H1 (cell line): ENCODE data around the gene ZNF526. TPM values are rescaled to one million over a fixed set of nuclear protein-coding genes. Genes with fewer than 3 reads are reported as not detected.

Experiments
- CTCF ChIA-PET: fragments of 300-600 bp; sonication (Branson Sonifier 250); formaldehyde crosslinking; loops from one replicate; lab custom pipeline; 2021; ENCODE audit not compliant: partially characterized antibody; lab: Charles Lee
- POLR2A ChIA-PET: fragments of 300-600 bp; sonication (Branson Sonifier 250); formaldehyde crosslinking; loops from one replicate; lab custom pipeline; 2021; ENCODE audit warnings: inconsistent platforms; ENCODE audit not compliant: partially characterized antibody; lab: Charles Lee
- DNase-seq, 2 experiments: peaks; one replicate each; pipeline versions ENCODE4 v3.0.0 to v3.0.0-alpha.2; 2010 to 2022; ENCODE audit warnings: low spot score in 2 of 2, low read depth in 1 of 2, mixed read lengths in 1 of 2
- FAIRE-seq: peaks from 2 replicates; lab custom pipeline; 2011; peaks lifted over from hg19 to GRCh38; lab: Jason Lieb, UNC
- H2AFZ ChIP-seq: 2 replicates; pipeline ENCODE4 v1.8.1; 2012; ENCODE audit warnings: low read length, inconsistent platforms
- H2AK5ac ChIP-seq: 2 replicates; pipeline ENCODE4 v1.6.1; 2013; ENCODE audit warnings: low read depth, low read length
- H2BK120ac ChIP-seq: replicated peaks from 2 replicates; pipeline ENCODE3; 2013; ENCODE audit warnings: low read depth, low read length, inconsistent platforms
- H2BK12ac ChIP-seq: 2 replicates; pipeline ENCODE4 v1.6.1; 2013; ENCODE audit warnings: low read depth, low read length
- H2BK15ac ChIP-seq: 2 replicates; pipeline ENCODE4 v1.6.1; 2013; ENCODE audit warnings: low read length
- H2BK20ac ChIP-seq: 2 replicates; pipeline ENCODE4 v1.6.1; 2013; ENCODE audit warnings: low read length
- H2BK5ac ChIP-seq: 2 replicates; pipeline ENCODE4 v1.6.1; 2013; ENCODE audit warnings: low read depth, low read length
- H3K14ac ChIP-seq: 2 replicates; pipeline ENCODE4 v1.6.1; 2013; ENCODE audit warnings: inconsistent platforms; ENCODE audit not compliant: insufficient read length
- H3K18ac ChIP-seq: 2 replicates; pipeline ENCODE4 v1.6.1; 2013; ENCODE audit warnings: low read length; ENCODE audit errors: extremely low read depth
- H3K23ac ChIP-seq: 2 replicates; pipeline ENCODE4 v1.6.1; 2013; ENCODE audit warnings: inconsistent platforms; ENCODE audit not compliant: insufficient read length
- H3K23me2 ChIP-seq: 2 replicates; pipeline ENCODE4 v1.6.1; 2013; ENCODE audit warnings: low read depth, low read length
- H3K27ac ChIP-seq: 2 replicates; pipeline ENCODE4 v1.6.1; 2011; ENCODE audit warnings: low read depth, low read length, inconsistent platforms
- H3K27me3 ChIP-seq, 4 experiments: replicated peaks in 1 of 4; 1 replicate in 1 of 4; 2 replicates in 3 of 4; pipeline versions ENCODE4 v1.6.1 to v1.8.1; 2011 to 2013; ENCODE audit warnings: low read length in 3 of 4, mild to moderate bottlenecking in 3 of 4, inconsistent platforms in 2 of 4, mixed read lengths in 2 of 4, moderate library complexity in 1 of 4; ENCODE audit not compliant: control insufficient read depth in 3 of 4, insufficient read depth in 3 of 4; ENCODE audit errors: extremely low read depth in 1 of 4
- H3K36me3 ChIP-seq, 4 experiments: 2 replicates each; pipeline versions ENCODE4 v1.6.1 to v1.8.1; 2011 to 2013; ENCODE audit warnings: mild to moderate bottlenecking in 4 of 4, low read length in 3 of 4, moderate library complexity in 2 of 4, control low read depth in 1 of 4, inconsistent platforms in 1 of 4; ENCODE audit not compliant: insufficient read depth in 4 of 4, control insufficient read depth in 2 of 4
- H3K4ac ChIP-seq: replicated peaks from 2 replicates; pipeline ENCODE3; 2013; ENCODE audit warnings: low read length, low read depth, mixed read lengths, inconsistent platforms; ENCODE audit not compliant: insufficient read length
- H3K4me1 ChIP-seq, 4 experiments: replicated peaks in 1 of 4; 1 replicate in 1 of 4; 2 replicates in 3 of 4; pipeline versions ENCODE4 v1.6.1 to v1.8.1; 2011 to 2013; ENCODE audit warnings: low read length in 3 of 4, inconsistent platforms in 2 of 4, mixed read lengths in 1 of 4; ENCODE audit not compliant: insufficient read depth in 4 of 4, control insufficient read depth in 3 of 4
- H3K4me2 ChIP-seq, 2 experiments: 2 replicates each; pipeline versions ENCODE4 v1.6.1 to v1.8.1; 2011 to 2013; ENCODE audit warnings: low read depth in 2 of 2, low read length in 2 of 2, control low read depth in 1 of 2, inconsistent platforms in 1 of 2, mild to moderate bottlenecking in 1 of 2; ENCODE audit not compliant: insufficient read depth in 1 of 2
- H3K4me3 ChIP-seq, 4 experiments: fragments of 200-600, 300-600 bp in 1 of 4; sonication (generic), shearing (Covaris generic), sonication (Bioruptor Twin) in 1 of 4; 2 replicates each; pipeline versions ENCODE4 v1.5.1 to v1.8.1; 2011 to 2016; ENCODE audit warnings: low read length in 4 of 4, low read depth in 3 of 4, control low read depth in 2 of 4, inconsistent platforms in 2 of 4, mild to moderate bottlenecking in 2 of 4, mixed read lengths in 1 of 4, moderate library complexity in 1 of 4; ENCODE audit not compliant: insufficient read depth in 2 of 4; ENCODE audit errors: extremely low read depth in 1 of 4
- H3K56ac ChIP-seq: replicated peaks from 2 replicates; pipeline ENCODE3; 2013; ENCODE audit warnings: low read depth, mild to moderate bottlenecking, mixed read lengths, low read length, inconsistent platforms; ENCODE audit not compliant: insufficient read length
- H3K79me1 ChIP-seq: 2 replicates; pipeline ENCODE4 v1.6.1; 2013; ENCODE audit warnings: low read depth, low read length, control low read depth
- H3K79me2 ChIP-seq, 2 experiments: 2 replicates each; pipeline versions ENCODE4 v1.6.1 to v1.8.1; 2012 to 2013; ENCODE audit warnings: low read length in 2 of 2, mild to moderate bottlenecking in 2 of 2, inconsistent platforms in 1 of 2; ENCODE audit not compliant: insufficient read depth in 2 of 2, control insufficient read depth in 1 of 2
- H3K9ac ChIP-seq, 4 experiments: replicated peaks in 1 of 4; 1 replicate in 1 of 4; 2 replicates in 3 of 4; pipeline versions ENCODE4 v1.6.1 to v1.8.1; 2011 to 2013; ENCODE audit warnings: low read depth in 3 of 4, low read length in 3 of 4, control low read depth in 2 of 4, mild to moderate bottlenecking in 2 of 4, moderate library complexity in 2 of 4, inconsistent platforms in 1 of 4; ENCODE audit errors: extremely low read depth in 1 of 4
- H3K9me3 ChIP-seq, 2 experiments: 2 replicates each; pipeline versions ENCODE4 v1.6.1 to v1.8.1; 2012 to 2013; ENCODE audit warnings: mild to moderate bottlenecking in 2 of 2, moderate library complexity in 2 of 2, control low read depth in 1 of 2, inconsistent platforms in 1 of 2, low read depth in 1 of 2, low read length in 1 of 2, mixed read lengths in 1 of 2; ENCODE audit not compliant: insufficient read depth in 2 of 2
- H4K20me1 ChIP-seq, 2 experiments: replicated peaks in 1 of 2; 2 replicates each; pipeline versions ENCODE3 to v1.8.1; 2011 to 2013; ENCODE audit warnings: inconsistent platforms in 2 of 2, low read length in 2 of 2, mild to moderate bottlenecking in 1 of 2; ENCODE audit not compliant: insufficient read depth in 2 of 2, control insufficient read depth in 1 of 2
- H4K5ac ChIP-seq: 2 replicates; pipeline ENCODE4 v1.6.1; 2013; ENCODE audit warnings: low read length, low read depth, mixed read lengths, inconsistent platforms; ENCODE audit not compliant: insufficient read length
- H4K8ac ChIP-seq: 2 replicates; pipeline ENCODE4 v1.8.0; 2013; ENCODE audit warnings: mild to moderate bottlenecking, moderate library complexity, low read length, inconsistent platforms; ENCODE audit not compliant: insufficient read depth; ENCODE audit errors: extremely low read depth
- H4K91ac ChIP-seq: replicated peaks from 2 replicates; pipeline ENCODE3; 2013; ENCODE audit warnings: low read length, mixed read lengths, inconsistent platforms; ENCODE audit not compliant: insufficient read length
- CBX8 ChIP-seq: fragments of 300-800, 300-1000 bp; sonication (generic); IDR thresholded peaks from 2 replicates; pipeline ENCODE4 v1.7.1; 2016; ENCODE audit warnings: low read depth, low read length, borderline replicate concordance
- CTBP2 ChIP-seq: IDR thresholded peaks from 2 replicates; pipeline ENCODE4 v1.7.0; 2011; ENCODE audit warnings: borderline replicate concordance, mild to moderate bottlenecking, moderate library complexity, mixed read lengths, low read length; ENCODE audit not compliant: insufficient read depth, insufficient read length
- EP300 ChIP-seq, 2 experiments: IDR thresholded peaks; 1 replicate in 1 of 2; 2 replicates in 1 of 2; pipeline ENCODE4 v1.6.1; 2011 to 2012; ENCODE audit warnings: low read depth in 2 of 2, low read length in 2 of 2, mild to moderate bottlenecking in 2 of 2, borderline replicate concordance in 1 of 2, inconsistent platforms in 1 of 2, moderate library complexity in 1 of 2
- FOSL1 ChIP-seq: IDR thresholded peaks from 2 replicates; pipeline ENCODE4 v1.6.1; 2011; ENCODE audit warnings: mild to moderate bottlenecking, low read depth, low read length, moderate library complexity; ENCODE audit not compliant: insufficient read depth
- JUND ChIP-seq: IDR thresholded peaks from 2 replicates; pipeline ENCODE4 v1.6.1; 2011; ENCODE audit warnings: mild to moderate bottlenecking, improper control_type of control experiment, low read length
- NANOG ChIP-seq: IDR thresholded peaks from 2 replicates; pipeline ENCODE4 v1.6.1; 2011; ENCODE audit warnings: low read length, low read depth, mild to moderate bottlenecking, inconsistent platforms; ENCODE audit not compliant: insufficient read depth, poor library complexity, severe bottlenecking
- RNF2 ChIP-seq: fragments of 200-900, 300-1000 bp; sonication (generic); IDR thresholded peaks from 2 replicates; pipeline ENCODE4 v1.7.1; 2016; ENCODE audit warnings: borderline replicate concordance, low read depth, mild to moderate bottlenecking, antibody characterized with exemption, low read length; ENCODE audit not compliant: poor library complexity, severe bottlenecking; ENCODE audit errors: missing control alignments
- RXRA ChIP-seq: IDR thresholded peaks from 2 replicates; pipeline ENCODE4 v1.6.1; 2011; ENCODE audit warnings: low read depth, mild to moderate bottlenecking, low read length, moderate library complexity; ENCODE audit not compliant: insufficient read depth
- SIN3A ChIP-seq, 2 experiments: IDR thresholded peaks in 1 of 2; conservative IDR thresholded peaks in 1 of 2; 2 replicates each; pipeline ENCODE4 v1.6.1; 2011 to 2012; ENCODE audit warnings: low read length in 2 of 2, improper control_type of control experiment in 1 of 2, low read depth in 1 of 2, mild to moderate bottlenecking in 1 of 2
- SIX5 ChIP-seq: IDR thresholded peaks from 2 replicates; pipeline ENCODE4 v1.6.1; 2011; ENCODE audit warnings: mild to moderate bottlenecking, low read depth, low read length
- ZNF274 ChIP-seq: IDR thresholded peaks from 2 replicates; pipeline ENCODE4 v1.7.0; 2012; ENCODE audit warnings: low read length, borderline replicate concordance; ENCODE audit errors: extremely low read depth
- WGBS, 2 experiments: shearing (Covaris generic) in 1 of 2; methylation state at CpG; one replicate each; pipeline versions ENCODE4 v1.1.6 to v1.1.7; 2013 to 2015; ENCODE audit warnings: low lambda C conversion rate in 2 of 2, mixed read lengths in 2 of 2, inconsistent platforms in 1 of 2, low coverage in 1 of 2, missing lambda C conversion rate in 1 of 2; ENCODE audit not compliant: insufficient replicate concordance in 2 of 2, insufficient coverage in 1 of 2, insufficient read length in 1 of 2; ENCODE audit errors: extremely low coverage in 1 of 2, missing lambda C conversion rate in 1 of 2; 5-methylcytosine and 5-hydroxymethylcytosine counted together
- polyA plus RNA-seq, 7 experiments: library from polyadenylated mRNA; depleted of rRNA in 3 of 7; stranded (reverse) in 5 of 7; unstranded in 2 of 7; fragments of >200 nt in 5 of 7; fragments of 200-250 nt in 2 of 7; gene quantifications; 1 replicate in 5 of 7; 2 replicates in 1 of 7; 4 replicates in 1 of 7; pipeline versions ENCODE4 v1.2.1 to v1.2.3, GENCODE V29; 2011 to 2013; ENCODE audit warnings: missing spikeins in 2 of 7, mixed read lengths in 2 of 7
- total RNA-seq: library from RNA; stranded (reverse); fragmentation: NEBNext Ultra II Directional; extraction: Animal tissue kit (Norgen Biotek cat#: 25700); gene quantifications from 2 replicates; pipeline ENCODE4 v1.2.1, GENCODE V29; 2021

The ZNF526 gene
- total and polyA plus RNA-seq, 2 of the 8 experiments (the other 6 are each of a cell fraction or from before 2014, with no cell fraction given), result 8.4 to 14.1 TPM

GRCh38 chr19:42214810-42215485, 5.2 kb upstream of the ZNF526 start:
- FAIRE-seq, result no peak
- no peak overlapping the region for H3K27ac ChIP-seq
- no peak overlapping the region for H4K91ac ChIP-seq
- no peak overlapping the region for H3K4ac ChIP-seq
- no peak overlapping the region for H2BK20ac ChIP-seq
- CTCF ChIA-PET, result interaction anchor here (1.3 to 1.9 kb wide), 4 partner anchors 11 to 106 kb away, joined by 3 to 7 read pairs (median 4); no protein-coding TSS in a partner anchor
- H2BK5ac ChIP-seq, result no peak overlapping the region
- peaks cover 14 to 19% of the 10 kb centered on the region in 2 experiments for H4K20me1 ChIP-seq
- POLR2A ChIA-PET, result interaction anchor here (1.0 to 1.7 kb wide), 3 partner anchors 13 to 53 kb away, joined by 3 read pairs; no protein-coding TSS in a partner anchor
- H3K14ac ChIP-seq, result no peak overlapping the region
- peaks cover 25 to 44% of the 10 kb centered on the region in 2 experiments for H3K79me2 ChIP-seq
- H3K18ac ChIP-seq, result no peak overlapping the region
- H3K4me1 ChIP-seq, result peaks cover 3 to 11% (median 7%) of the 10 kb centered on the region in 4 experiments; a peak in 6 of 7 replicates
- no peak overlapping the region for H2BK12ac ChIP-seq
- H3K9me3 ChIP-seq, result no peaks in the 10 kb centered on the region
- DNase-seq, result no peak
- H4K8ac ChIP-seq, result no peak overlapping the region
- H3K23ac ChIP-seq, result no peak overlapping the region
- no peak overlapping the region for H3K9ac ChIP-seq
- peaks cover 0 to 30% (median 9%) of the 10 kb centered on the region in 4 experiments; a peak in 6 of 8 replicates for H3K36me3 ChIP-seq
- H2AFZ ChIP-seq, result no peak overlapping the region
- H2AK5ac ChIP-seq, result no peak overlapping the region
- 85% methylated on average over 11 of the region's 11 CpGs; no CpG with 5 or more reads in 1 of the 2 experiments for WGBS, 2 experiments
- H3K27me3 ChIP-seq, result no peaks in the 10 kb centered on the region
- H3K79me1 ChIP-seq, result peaks cover 11% of the 10 kb centered on the region
- H2BK120ac ChIP-seq, result no peak overlapping the region
- H4K5ac ChIP-seq, result no peak overlapping the region
- H3K4me3 ChIP-seq, result no peak overlapping the region
- peaks cover 12% of the 10 kb centered on the region; the same call in 1 of the 2 replicates for H3K23me2 ChIP-seq
- no peak overlapping the region for H2BK15ac ChIP-seq
- H3K56ac ChIP-seq, result no peak overlapping the region
- no peak overlapping the region; a peak in 1 of 4 replicates for H3K4me2 ChIP-seq
- TF ChIP-seq FOSL1 (no peak), JUND (no peak), SIX5 (no peak), RNF2 (no peak), EP300 (IDR thresholded peaks at IDR 0.05; ENCODE audit: borderline replicate concordance in 1 of 2, low read depth in 2 of 2, low read length in 2 of 2) (no peak), CTBP2 (no peak), RXRA (no peak), SIN3A (conservative IDR thresholded peaks at IDR 0.05 in 1 of 2, IDR thresholded peaks at IDR 0.05 in 1 of 2; ENCODE audit: low read depth in 1 of 2, low read length in 2 of 2) (no peak), CBX8 (no peak), ZNF274 (no peak), NANOG (no peak)
